GM12878 (cell line): ENCODE results near the gene CADM2. TPM values are rescaled to one million over a fixed set of nuclear protein-coding genes. Genes with fewer than 3 reads are reported as not detected.

Source experiments
- ATAC-seq: fragments of 200-7000 bp; cut with Tn5 transposase; 3 replicates; pipeline ENCODE4 v1.9.1; 2020; ENCODE audit warnings: mild to moderate bottlenecking, moderate library complexity
- BruUV-seq: library from RNA; stranded (reverse); fragments of 400-500 nt; replicated peaks from 2 replicates; lab custom pipeline; 2021; lab: Mats Ljungman, UMichigan
- CTCF ChIA-PET: fragments of 300-600 bp; sonication (Branson Sonifier 250); formaldehyde crosslinking; extraction: SDS; loops from one replicate; lab custom pipeline; 2021; ENCODE audit warnings: inconsistent platforms; lab: Yijun Ruan, JAX
- POLR2A ChIA-PET: fragments of 350-600 bp; formaldehyde crosslinking; extraction: SDS; loops from one replicate; lab custom pipeline; 2021; ENCODE audit warnings: inconsistent platforms; lab: Charles Lee
- RAD21 ChIA-PET: fragments of 300-600 bp; sonication (Branson Sonifier 250); formaldehyde crosslinking; loops from one replicate; lab custom pipeline; 2023; ENCODE audit warnings: antibody characterized with exemption; ENCODE audit not compliant: unreplicated experiment; lab: Charles Lee
- SMC1A ChIA-PET: fragments of 300-600 bp; sonication (Branson Sonifier 250); formaldehyde crosslinking; loops from one replicate; lab custom pipeline; 2023; ENCODE audit not compliant: unreplicated experiment, uncharacterized antibody; lab: Charles Lee
- DNase-seq: peaks from one replicate; pipeline ENCODE4 v3.0.0-alpha.2; 2011; ENCODE audit warnings: low read depth, low spot score
- FAIRE-seq: peaks from 3 replicates; lab custom pipeline; 2011; peaks lifted over from hg19 to GRCh38; lab: Jason Lieb, UNC
- H2AFZ ChIP-seq: 2 replicates; pipeline ENCODE4 v1.6.0; 2011; ENCODE audit warnings: low read depth, low read length, control low read depth; ENCODE audit not compliant: control insufficient read depth
- H3K27ac ChIP-seq: 2 replicates; pipeline ENCODE4 v1.5.1; 2011; ENCODE audit warnings: control low read depth; ENCODE audit not compliant: control insufficient read depth, insufficient read depth
- H3K27me3 ChIP-seq, 2 experiments: replicated peaks in 1 of 2; 2 replicates each; pipeline versions ENCODE4 v1.6.0 to v1.6.1; 2011; ENCODE audit warnings: low read length in 1 of 2; ENCODE audit not compliant: control insufficient read depth in 2 of 2, insufficient read depth in 2 of 2
- H3K36me3 ChIP-seq, 2 experiments: 2 replicates each; pipeline ENCODE4 v1.5.1; 2011; ENCODE audit warnings: low read length in 1 of 2; ENCODE audit not compliant: control insufficient read depth in 2 of 2, insufficient read depth in 2 of 2
- H3K4me1 ChIP-seq: 2 replicates; pipeline ENCODE4 v1.6.1; 2011; ENCODE audit warnings: mild to moderate bottlenecking, low read length, moderate library complexity, mixed read lengths; ENCODE audit not compliant: control insufficient read depth, insufficient read depth
- H3K4me2 ChIP-seq: 2 replicates; pipeline ENCODE4 v1.6.0; 2011; ENCODE audit warnings: control low read depth; ENCODE audit not compliant: control insufficient read depth, insufficient read depth
- H3K4me3 ChIP-seq: fragments of 200-600 bp; sonication (generic); 2 replicates; pipeline ENCODE4 v1.5.1; 2016
- H3K79me2 ChIP-seq: 2 replicates; pipeline ENCODE4 v1.6.0; 2011; ENCODE audit warnings: low read length; ENCODE audit not compliant: control insufficient read depth, insufficient read depth
- H3K9ac ChIP-seq: 2 replicates; pipeline ENCODE4 v1.8.0; 2011; ENCODE audit warnings: low read length, control low read depth, mixed read lengths; ENCODE audit not compliant: control insufficient read depth, insufficient read depth
- H3K9me3 ChIP-seq: replicated peaks from 3 replicates; pipeline ENCODE4 v1.5.1; 2011; ENCODE audit warnings: mild to moderate bottlenecking, low read length; ENCODE audit not compliant: control insufficient read depth, insufficient read depth
- H4K20me1 ChIP-seq: 2 replicates; pipeline ENCODE4 v1.6.0; 2011; ENCODE audit not compliant: control insufficient read depth, insufficient read depth
- ASH2L ChIP-seq: fragments of 300-600, 200-600 bp; sonication (generic); IDR thresholded peaks from 2 replicates; pipeline ENCODE4 v1.6.1; 2017; ENCODE audit warnings: low read depth, mild to moderate bottlenecking, borderline replicate concordance
- CHD2 ChIP-seq: IDR thresholded peaks from 2 replicates; pipeline ENCODE4 v1.6.1; 2011; ENCODE audit warnings: low read depth, low read length, improper control_type of control experiment, borderline replicate concordance
- CREM ChIP-seq: IDR thresholded peaks from 2 replicates; pipeline ENCODE4 v1.6.1; 2014; ENCODE audit warnings: antibody characterized with exemption, low read depth
- FOS ChIP-seq: IDR thresholded peaks from 3 replicates; pipeline ENCODE4 v1.6.1; 2011; ENCODE audit warnings: borderline replicate concordance; ENCODE audit not compliant: insufficient read length; ENCODE audit errors: extremely low read depth
- IKZF1 ChIP-seq: fragments of 450-650 bp; conservative IDR thresholded peaks from 2 replicates; pipeline ENCODE4 v1.6.1; 2017; ENCODE audit warnings: antibody characterized with exemption, mild to moderate bottlenecking
- IRF4 ChIP-seq: IDR thresholded peaks from 2 replicates; pipeline ENCODE4 v1.6.1; 2011; ENCODE audit warnings: low read depth, low read length
- NR2C2 ChIP-seq: IDR thresholded peaks from 2 replicates; pipeline ENCODE4 v1.6.1; 2011; ENCODE audit warnings: borderline replicate concordance, low read depth; ENCODE audit not compliant: control insufficient read depth, insufficient read length
- POLR2A ChIP-seq: IDR thresholded peaks from 2 replicates; pipeline ENCODE4 v1.6.1; 2011; ENCODE audit warnings: low read depth, mild to moderate bottlenecking, low read length
- SMAD5 ChIP-seq: IDR thresholded peaks from 2 replicates; pipeline ENCODE4 v1.6.1; 2016; ENCODE audit warnings: antibody characterized with exemption, low read depth
- in situ Hi-C: fragments of 300-500 bp; cut with MboI; formaldehyde crosslinking; loops from 9 replicates; pipeline ENCODE4 v1.14.3; 2018; ENCODE audit warnings: mixed read lengths
- intact Hi-C: fragments of 100-400 bp; cut with micrococcal nuclease; formaldehyde crosslinking; loops from one replicate; pipeline ENCODE4 v1.14.2; 2022; ENCODE audit not compliant: unreplicated experiment
- polyA plus RNA-seq, 11 experiments: library from polyadenylated mRNA; depleted of rRNA in 4 of 11; unstranded in 6 of 11; stranded (reverse) in 5 of 11; fragments of >200 nt; fragmentation: Nextera tagmentation in 4 of 11; fragmentation: Illumina TruSeq in 1 of 11; extraction: Ambion mirVana in 4 of 11; extraction: Trizol in 1 of 11; gene quantifications; 1 replicate in 1 of 11; 2 replicates in 10 of 11; pipeline versions ENCODE4 v1.2.1 to v1.2.3, GENCODE V29; 2011 to 2016; ENCODE audit warnings: inconsistent platforms in 2 of 11, missing spikeins in 2 of 11, low read depth in 1 of 11
- total RNA-seq, 4 experiments: library from RNA; depleted of rRNA in 3 of 4; stranded (reverse); fragments of >200 nt in 3 of 4; fragmentation: Illumina TruSeq in 1 of 4; extraction: Trizol in 1 of 4; gene quantifications; 2 replicates each; pipeline versions ENCODE4 v1.2.1 to v1.2.3, GENCODE V29; 2013 to 2021
- TF ChIP-seq, protein P1 (sequence below): IDR thresholded peaks from 2 replicates; pipeline ENCODE4 v1.6.1; 2011; ENCODE audit warnings: borderline replicate concordance, low read depth, mild to moderate bottlenecking, moderate library complexity, mixed read lengths, low read length; ENCODE audit not compliant: insufficient read depth; ENCODE audit errors: extremely low read length
- TF ChIP-seq, protein P2 (sequence below): fragments of 450-650 bp; IDR thresholded peaks from 2 replicates; pipeline ENCODE4 v1.6.1; 2016; ENCODE audit warnings: mild to moderate bottlenecking
- TF ChIP-seq, protein P3 (sequence below): IDR thresholded peaks from 2 replicates; pipeline ENCODE4 v1.6.1; 2011; ENCODE audit warnings: low read depth, mild to moderate bottlenecking, low read length, moderate library complexity, borderline replicate concordance; ENCODE audit errors: extremely low read depth
- TF ChIP-seq, protein P4 (sequence below): fragments of 450-650 bp; IDR thresholded peaks from 2 replicates; pipeline ENCODE4 v1.6.1; 2017; ENCODE audit warnings: mild to moderate bottlenecking
- TF ChIP-seq, protein P5 (sequence below): fragments of 450-650 bp; formaldehyde crosslinking; IDR thresholded peaks from 2 replicates; pipeline ENCODE4 v1.4.0; 2022; ENCODE audit warnings: mild to moderate bottlenecking, moderate library complexity

Gene CADM2
- total and polyA plus RNA-seq, 10 of the 15 experiments (the other 5 are each of a cell fraction or from before 2014, with no cell fraction given): 0.13 TPM; not detected in 9

DNA sequence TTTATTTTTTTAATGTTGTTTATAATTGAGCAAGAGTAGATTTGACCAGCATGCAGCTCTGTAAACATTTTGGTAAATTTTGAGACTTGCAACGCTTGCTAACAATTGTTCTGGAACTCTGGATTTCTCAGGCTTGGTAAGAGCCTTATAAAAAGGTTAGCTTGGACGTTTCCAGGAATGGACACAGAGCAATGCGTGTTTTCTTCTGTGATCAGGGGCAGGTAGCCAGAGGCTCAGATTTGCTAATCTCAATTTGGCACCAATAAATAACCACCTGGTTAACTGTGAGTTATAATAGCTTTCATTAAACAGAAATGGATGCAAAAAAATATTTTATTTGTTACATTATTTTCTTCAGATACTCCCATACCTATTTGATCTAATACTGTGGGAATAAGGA is 39.8 kb downstream of the CADM2 start (continued):
- TF ChIP-seq, protein P1, sequence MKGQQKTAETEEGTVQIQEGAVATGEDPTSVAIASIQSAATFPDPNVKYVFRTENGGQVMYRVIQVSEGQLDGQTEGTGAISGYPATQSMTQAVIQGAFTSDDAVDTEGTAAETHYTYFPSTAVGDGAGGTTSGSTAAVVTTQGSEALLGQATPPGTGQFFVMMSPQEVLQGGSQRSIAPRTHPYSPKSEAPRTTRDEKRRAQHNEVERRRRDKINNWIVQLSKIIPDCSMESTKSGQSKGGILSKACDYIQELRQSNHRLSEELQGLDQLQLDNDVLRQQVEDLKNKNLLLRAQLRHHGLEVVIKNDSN: no peak
- TF ChIP-seq, all 136 proteins: peak for 0

DNA sequence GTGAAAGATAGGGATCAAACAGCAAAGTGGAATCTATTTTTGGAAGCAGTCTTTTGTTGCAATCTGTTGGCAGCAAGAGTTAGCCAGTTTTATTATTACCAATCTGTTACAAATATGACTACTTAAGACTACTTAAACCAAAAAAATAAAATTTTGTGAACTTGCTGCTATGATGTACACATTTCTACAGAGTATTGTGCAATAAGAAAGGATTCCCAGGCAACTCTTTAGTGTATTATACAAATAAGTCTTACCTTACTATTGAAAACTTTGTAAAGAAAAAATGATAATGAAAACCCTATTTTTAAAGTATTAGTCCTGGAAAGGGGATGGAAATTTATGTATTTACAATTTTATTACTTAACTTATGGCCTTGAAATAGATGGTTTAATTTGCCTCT is 44.7 kb downstream of the CADM2 start:
- POLR2A ChIA-PET: no interaction called here
- BruUV-seq: no TSS peak
- ATAC-seq (no peak), DNase-seq (no peak), FAIRE-seq (no peak)
- Histone ChIP-seq H3K9ac (no peak overlapping the region), H4K20me1 (no peaks in the 10 kb centered on the region), H3K79me2 (no peaks in the 10 kb centered on the region), H3K9me3 (no peaks in the 10 kb centered on the region), H3K4me3 (no peak overlapping the region), H3K4me2 (no peak overlapping the region), H3K4me1 (no peaks in the 10 kb centered on the region), H3K36me3 (no peaks in the 10 kb centered on the region), H3K27me3 (no peaks in the 10 kb centered on the region), H3K27ac (no peak overlapping the region), H2AFZ (no peak overlapping the region)
- CTCF ChIA-PET: interaction anchor here (0.9 kb wide), 1 partner anchor 16 kb away, joined by 3 read pairs; no protein-coding TSS in a partner anchor
- RAD21 ChIA-PET: no interaction called here
- in situ Hi-C loops: no loop called here
- intact Hi-C loops: no loop called here
- SMC1A ChIA-PET: interaction anchor here (1.0 kb wide), 1 partner anchor 12 kb away, joined by 3 read pairs; no protein-coding TSS in a partner anchor
- TF ChIP-seq POLR2A: no peak
- TF ChIP-seq, protein P2, sequence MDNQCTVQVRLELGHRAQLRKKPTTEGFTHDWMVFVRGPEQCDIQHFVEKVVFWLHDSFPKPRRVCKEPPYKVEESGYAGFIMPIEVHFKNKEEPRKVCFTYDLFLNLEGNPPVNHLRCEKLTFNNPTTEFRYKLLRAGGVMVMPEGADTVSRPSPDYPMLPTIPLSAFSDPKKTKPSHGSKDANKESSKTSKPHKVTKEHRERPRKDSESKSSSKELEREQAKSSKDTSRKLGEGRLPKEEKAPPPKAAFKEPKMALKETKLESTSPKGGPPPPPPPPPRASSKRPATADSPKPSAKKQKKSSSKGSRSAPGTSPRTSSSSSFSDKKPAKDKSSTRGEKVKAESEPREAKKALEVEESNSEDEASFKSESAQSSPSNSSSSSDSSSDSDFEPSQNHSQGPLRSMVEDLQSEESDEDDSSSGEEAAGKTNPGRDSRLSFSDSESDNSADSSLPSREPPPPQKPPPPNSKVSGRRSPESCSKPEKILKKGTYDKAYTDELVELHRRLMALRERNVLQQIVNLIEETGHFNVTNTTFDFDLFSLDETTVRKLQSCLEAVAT: no peak
- no peak for TF ChIP-seq NR2C2
- TF ChIP-seq CREM: no peak
- no peak for TF ChIP-seq SMAD5
- no peak for TF ChIP-seq CHD2
- TF ChIP-seq, protein P3, sequence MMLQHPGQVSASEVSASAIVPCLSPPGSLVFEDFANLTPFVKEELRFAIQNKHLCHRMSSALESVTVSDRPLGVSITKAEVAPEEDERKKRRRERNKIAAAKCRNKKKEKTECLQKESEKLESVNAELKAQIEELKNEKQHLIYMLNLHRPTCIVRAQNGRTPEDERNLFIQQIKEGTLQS: no peak
- no peak for TF ChIP-seq IRF4
- TF ChIP-seq, protein P4, sequence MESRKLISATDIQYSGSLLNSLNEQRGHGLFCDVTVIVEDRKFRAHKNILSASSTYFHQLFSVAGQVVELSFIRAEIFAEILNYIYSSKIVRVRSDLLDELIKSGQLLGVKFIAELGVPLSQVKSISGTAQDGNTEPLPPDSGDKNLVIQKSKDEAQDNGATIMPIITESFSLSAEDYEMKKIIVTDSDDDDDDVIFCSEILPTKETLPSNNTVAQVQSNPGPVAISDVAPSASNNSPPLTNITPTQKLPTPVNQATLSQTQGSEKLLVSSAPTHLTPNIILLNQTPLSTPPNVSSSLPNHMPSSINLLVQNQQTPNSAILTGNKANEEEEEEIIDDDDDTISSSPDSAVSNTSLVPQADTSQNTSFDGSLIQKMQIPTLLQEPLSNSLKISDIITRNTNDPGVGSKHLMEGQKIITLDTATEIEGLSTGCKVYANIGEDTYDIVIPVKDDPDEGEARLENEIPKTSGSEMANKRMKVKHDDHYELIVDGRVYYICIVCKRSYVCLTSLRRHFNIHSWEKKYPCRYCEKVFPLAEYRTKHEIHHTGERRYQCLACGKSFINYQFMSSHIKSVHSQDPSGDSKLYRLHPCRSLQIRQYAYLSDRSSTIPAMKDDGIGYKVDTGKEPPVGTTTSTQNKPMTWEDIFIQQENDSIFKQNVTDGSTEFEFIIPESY: no peak
- TF ChIP-seq IKZF1: no peak
- TF ChIP-seq FOS: no peak
- TF ChIP-seq ASH2L: no peak
- TF ChIP-seq, protein P5, sequence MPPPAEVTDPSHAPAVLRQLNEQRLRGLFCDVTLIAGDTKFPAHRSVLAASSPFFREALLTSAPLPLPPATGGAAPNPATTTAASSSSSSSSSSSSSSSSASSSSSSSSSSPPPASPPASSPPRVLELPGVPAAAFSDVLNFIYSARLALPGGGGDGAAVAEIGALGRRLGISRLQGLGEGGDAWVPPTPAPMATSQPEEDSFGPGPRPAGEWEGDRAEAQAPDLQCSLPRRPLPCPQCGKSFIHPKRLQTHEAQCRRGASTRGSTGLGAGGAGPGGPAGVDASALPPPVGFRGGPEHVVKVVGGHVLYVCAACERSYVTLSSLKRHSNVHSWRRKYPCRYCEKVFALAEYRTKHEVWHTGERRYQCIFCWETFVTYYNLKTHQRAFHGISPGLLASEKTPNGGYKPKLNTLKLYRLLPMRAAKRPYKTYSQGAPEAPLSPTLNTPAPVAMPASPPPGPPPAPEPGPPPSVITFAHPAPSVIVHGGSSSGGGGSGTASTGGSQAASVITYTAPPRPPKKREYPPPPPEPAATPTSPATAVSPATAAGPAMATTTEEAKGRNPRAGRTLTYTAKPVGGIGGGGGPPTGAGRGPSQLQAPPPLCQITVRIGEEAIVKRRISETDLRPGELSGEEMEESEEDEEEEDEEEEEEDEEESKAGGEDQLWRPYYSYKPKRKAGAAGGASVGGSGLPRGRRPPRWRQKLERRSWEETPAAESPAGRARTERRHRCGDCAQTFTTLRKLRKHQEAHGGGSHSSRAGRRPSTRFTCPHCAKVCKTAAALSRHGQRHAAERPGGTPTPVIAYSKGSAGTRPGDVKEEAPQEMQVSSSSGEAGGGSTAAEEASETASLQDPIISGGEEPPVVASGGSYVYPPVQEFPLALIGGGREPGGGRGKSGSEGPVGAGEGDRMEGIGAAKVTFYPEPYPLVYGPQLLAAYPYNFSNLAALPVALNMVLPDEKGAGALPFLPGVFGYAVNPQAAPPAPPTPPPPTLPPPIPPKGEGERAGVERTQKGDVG (CRISPR knock-in tag): no peak
